GM23338 (cell line): ENCODE measurements around the gene CYTH1. TPM values are rescaled to one million over a fixed set of nuclear protein-coding genes. Genes with fewer than 3 reads are reported as not detected.

Experiments
- ATAC-seq: fragments of 200-7000 bp; cut with Tn5 transposase; 3 replicates; pipeline ENCODE4 v1.9.1; 2020
- DNase-seq: peaks from one replicate; pipeline ENCODE4 v3.0.0-alpha.2; 2015; ENCODE audit warnings: low spot score
- H2AFZ ChIP-seq: fragments of 200-600 bp; sonication (generic); 2 replicates; pipeline ENCODE4 v1.8.0; 2016; ENCODE audit warnings: antibody characterized with exemption, mild to moderate bottlenecking, moderate library complexity
- H3F3A ChIP-seq: fragments of 200-600 bp; sonication (generic); replicated peaks from 2 replicates; pipeline ENCODE4 v1.8.0; 2017; ENCODE audit warnings: antibody characterized with exemption, mixed run types, low read depth
- H3K27ac ChIP-seq: fragments of 200-600 bp; sonication (generic); 2 replicates; pipeline ENCODE4 v1.6.1; 2016; ENCODE audit warnings: low read depth
- H3K27me3 ChIP-seq: fragments of 200-600 bp; sonication (generic); 2 replicates; pipeline ENCODE4 v1.8.0; 2016; ENCODE audit warnings: mild to moderate bottlenecking, mixed run types, moderate library complexity; ENCODE audit not compliant: insufficient read depth
- H3K36me3 ChIP-seq: fragments of 200-600 bp; sonication (generic); 2 replicates; pipeline ENCODE4 v1.8.0; 2016; ENCODE audit warnings: mild to moderate bottlenecking; ENCODE audit not compliant: insufficient read depth
- H3K4me1 ChIP-seq: fragments of 200-600 bp; sonication (generic); 2 replicates; pipeline ENCODE4 v1.8.0; 2016; ENCODE audit warnings: mild to moderate bottlenecking, moderate library complexity; ENCODE audit not compliant: insufficient read depth
- H3K4me2 ChIP-seq: fragments of 200-600 bp; sonication (generic); 2 replicates; pipeline ENCODE4 v1.7.1; 2017; ENCODE audit warnings: mixed run types
- H3K4me3 ChIP-seq: fragments of 200-600 bp; sonication (generic); 2 replicates; pipeline ENCODE4 v1.6.1; 2016; ENCODE audit warnings: mixed run types
- H3K79me2 ChIP-seq: fragments of 200-600 bp; sonication (generic); replicated peaks from 2 replicates; pipeline ENCODE4 v1.8.0; 2017; ENCODE audit warnings: mild to moderate bottlenecking; ENCODE audit not compliant: insufficient read depth
- H3K9me2 ChIP-seq: fragments of 200-600 bp; sonication (generic); 2 replicates; pipeline ENCODE4 v1.8.0; 2017; ENCODE audit not compliant: insufficient read depth
- H4K20me1 ChIP-seq: fragments of 200-600 bp; sonication (generic); replicated peaks from 2 replicates; pipeline ENCODE4 v1.8.0; 2017; ENCODE audit warnings: mild to moderate bottlenecking; ENCODE audit not compliant: insufficient read depth
- H3K27ac Mint-ChIP-seq: 2 replicates; pipeline ENCODE4 v1.8.0; 2020; ENCODE audit warnings: inconsistent platforms, mild to moderate bottlenecking, moderate library complexity, mixed read lengths
- H3K27me3 Mint-ChIP-seq: 3 replicates; pipeline ENCODE4 v1.8.0; 2022; ENCODE audit warnings: low read depth, mild to moderate bottlenecking, moderate library complexity, mixed read lengths, inconsistent platforms; ENCODE audit not compliant: insufficient read depth, poor library complexity
- H3K36me3 Mint-ChIP-seq: 3 replicates; pipeline ENCODE4 v1.8.0; 2021; ENCODE audit warnings: low read depth, mild to moderate bottlenecking, inconsistent platforms, moderate library complexity, mixed read lengths
- H3K4me1 Mint-ChIP-seq: 3 replicates; pipeline ENCODE4 v1.8.0; 2020; ENCODE audit warnings: mild to moderate bottlenecking, inconsistent platforms, mixed read lengths
- H3K4me3 Mint-ChIP-seq: 3 replicates; pipeline ENCODE4 v1.8.0; 2021; ENCODE audit warnings: moderate library complexity, mild to moderate bottlenecking, inconsistent platforms, mixed read lengths
- H3K9me3 Mint-ChIP-seq: 3 replicates; pipeline ENCODE4 v1.8.0; 2020; ENCODE audit warnings: moderate library complexity, mild to moderate bottlenecking, inconsistent platforms, mixed read lengths
- CREB1 ChIP-seq: fragments of 250-450 bp; sonication (Bioruptor Pico); IDR thresholded peaks from 2 replicates; pipeline ENCODE4 v1.5.0; 2020; ENCODE audit warnings: low read depth, mild to moderate bottlenecking, moderate library complexity
- EZH2 ChIP-seq: fragments of 200-600 bp; sonication (generic); IDR thresholded peaks from one replicate; pipeline ENCODE4 v1.8.0; 2017; ENCODE audit warnings: antibody characterized with exemption, mild to moderate bottlenecking, low read depth; ENCODE audit not compliant: unreplicated experiment
- NANOG ChIP-seq: IDR thresholded peaks from 2 replicates; pipeline ENCODE4 v1.6.1; 2016; ENCODE audit warnings: antibody characterized with exemption, borderline replicate concordance
- STAT1 ChIP-seq: IDR thresholded peaks from one replicate; pipeline ENCODE4 v1.6.1; 2016; ENCODE audit warnings: antibody characterized with exemption; ENCODE audit not compliant: unreplicated experiment
- ZNF114 ChIP-seq: fragments of 250-450 bp; sonication (Bioruptor Pico); IDR thresholded peaks from 2 replicates; pipeline ENCODE4 v1.5.0; 2020; ENCODE audit warnings: mild to moderate bottlenecking, moderate library complexity
- ZNF331 ChIP-seq: fragments of 250-450 bp; sonication (Bioruptor Pico); IDR thresholded peaks from 2 replicates; pipeline ENCODE4 v1.5.0; 2020; ENCODE audit warnings: low read depth, mild to moderate bottlenecking, moderate library complexity
- ZNF462 ChIP-seq: fragments of 250-450 bp; sonication (Bioruptor Pico); IDR thresholded peaks from 2 replicates; pipeline ENCODE4 v1.5.0; 2020; ENCODE audit warnings: mild to moderate bottlenecking, moderate library complexity
- polyA plus RNA-seq: library from polyadenylated mRNA; unstranded; fragments of >200 nt; fragmentation: Nextera tagmentation; extraction: Ambion mirVana; gene quantifications from 2 replicates; pipeline ENCODE4 v1.2.1, GENCODE V29; 2016
- total RNA-seq: library from RNA; depleted of rRNA; stranded (reverse); fragments of >200 nt; shearing (Covaris generic); gene quantifications from 2 replicates; pipeline ENCODE4 v1.2.3, GENCODE V29; 2014
- TF ChIP-seq, protein P1 (sequence below): IDR thresholded peaks from 2 replicates; pipeline ENCODE4 v1.6.1; 2016; ENCODE audit warnings: antibody characterized with exemption

Gene CYTH1
- total and polyA plus RNA-seq, 2 experiments from 2014 or later = 13.8 to 14.5 TPM

- no peak for TF ChIP-seq ZNF331 (CRISPR knock-in tag)
- TF ChIP-seq ZNF114 (CRISPR knock-in tag) = no peak
- no peak for TF ChIP-seq CREB1 (CRISPR knock-in tag)
- no peak for TF ChIP-seq ZNF462 (CRISPR knock-in tag)
- no peak for TF ChIP-seq EZH2
- no peak for TF ChIP-seq NANOG
- TF ChIP-seq STAT1 = no peak
These were observed 140.4 kb downstream of the CYTH1 start (continued) for GRCh38 chr17:78641666-78642065.

GRCh38 chr17:78641243-78641642 lies 140.8 kb downstream of the CYTH1 start:
- no peak overlapping the region for H3K4me3 Mint-ChIP-seq
- H3K36me3 Mint-ChIP-seq = no peaks in the 10 kb centered on the region
- DNase-seq = no peak
- H3K9me3 Mint-ChIP-seq = no peaks in the 10 kb centered on the region; the same call in 2 of the 3 replicates
- peaks cover 12% of the 10 kb centered on the region for H3K27me3 Mint-ChIP-seq
- ATAC-seq = no peak
- H3K4me1 Mint-ChIP-seq = no peaks in the 10 kb centered on the region; the same call in 2 of the 3 replicates
- Histone ChIP-seq H3K9me2 (no peaks in the 10 kb centered on the region), H3K36me3 (no peaks in the 10 kb centered on the region), H3K4me3 (no peak overlapping the region), H3F3A (no peaks in the 10 kb centered on the region), H4K20me1 (no peaks in the 10 kb centered on the region), H3K27me3 (no peaks in the 10 kb centered on the region), H3K79me2 (no peaks in the 10 kb centered on the region), H3K27ac (no peak overlapping the region), H3K4me2 (no peak overlapping the region), H2AFZ (no peak overlapping the region), H3K4me1 (no peaks in the 10 kb centered on the region)
- no peak overlapping the region for H3K27ac Mint-ChIP-seq
- TF ChIP-seq, protein P1, sequence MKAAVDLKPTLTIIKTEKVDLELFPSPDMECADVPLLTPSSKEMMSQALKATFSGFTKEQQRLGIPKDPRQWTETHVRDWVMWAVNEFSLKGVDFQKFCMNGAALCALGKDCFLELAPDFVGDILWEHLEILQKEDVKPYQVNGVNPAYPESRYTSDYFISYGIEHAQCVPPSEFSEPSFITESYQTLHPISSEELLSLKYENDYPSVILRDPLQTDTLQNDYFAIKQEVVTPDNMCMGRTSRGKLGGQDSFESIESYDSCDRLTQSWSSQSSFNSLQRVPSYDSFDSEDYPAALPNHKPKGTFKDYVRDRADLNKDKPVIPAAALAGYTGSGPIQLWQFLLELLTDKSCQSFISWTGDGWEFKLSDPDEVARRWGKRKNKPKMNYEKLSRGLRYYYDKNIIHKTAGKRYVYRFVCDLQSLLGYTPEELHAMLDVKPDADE = no peak
